NOMO-1 (cell line): Measurements from ENCODE around the gene DMRT1.

Experiments used
- DNase-seq, 2 experiments: peaks; one replicate each; lab custom pipeline; 2025; ENCODE audit not compliant: unreplicated experiment in 2 of 2; lab: John Stamatoyannopoulos, UW

Gene DMRT1

GRCh38 chr9:920927-921326, 79.4 kb downstream of the DMRT1 start:
- no peak for DNase-seq

- no peak for DNase-seq
Measured at GRCh38 chr9:922171-922570, 80.7 kb downstream of the DMRT1 start.

- no peak for DNase-seq
Measured at GRCh38 chr9:922731-923130, 81.2 kb downstream of the DMRT1 start.

- no peak for DNase-seq
Measured at GRCh38 chr9:926976-927375, 85.5 kb downstream of the DMRT1 start.

- peak in 1 of 2 experiments; percentile 18 for DNase-seq
Measured at GRCh38 chr9:928363-929042, 87.0 kb downstream of the DMRT1 start.

- no peak for DNase-seq
Measured at GRCh38 chr9:929719-930118, 88.2 kb downstream of the DMRT1 start.

GRCh38 chr9:933356-933755, 91.9 kb downstream of the DMRT1 start:
- DNase-seq, result no peak

GRCh38 chr9:935348-935965, 94.0 kb downstream of the DMRT1 start:
- no peak for DNase-seq

- no peak for DNase-seq
Measured at GRCh38 chr9:942805-943580, 101.5 kb downstream of the DMRT1 start.

GRCh38 chr9:947985-948384, 106.5 kb downstream of the DMRT1 start:
- no peak for DNase-seq

GRCh38 chr9:948497-948896, 107.0 kb downstream of the DMRT1 start:
- no peak for DNase-seq

GRCh38 chr9:950139-950538, 108.6 kb downstream of the DMRT1 start:
- no peak for DNase-seq

GRCh38 chr9:952546-952945, 111.0 kb downstream of the DMRT1 start:
- DNase-seq, result no peak

GRCh38 chr9:959105-959504, 117.6 kb downstream of the DMRT1 start:
- no peak for DNase-seq

GRCh38 chr9:959914-960313, 118.4 kb downstream of the DMRT1 start:
- DNase-seq, result no peak

- DNase-seq, result no peak
Measured at GRCh38 chr9:962023-962422, 120.5 kb downstream of the DMRT1 start.

- DNase-seq, result no peak
Measured at GRCh38 chr9:965497-965896, 124.0 kb downstream of the DMRT1 start.

GRCh38 chr9:966870-967269, 125.4 kb downstream of the DMRT1 start:
- DNase-seq, result peak; percentile 20 to 31

- DNase-seq, result peak in 1 of 2 experiments; percentile 40
Measured at GRCh38 chr9:967436-967835, 125.9 kb downstream of the DMRT1 start.

GRCh38 chr9:967903-968641, 126.6 kb downstream of the DMRT1 start:
- DNase-seq, result peak in 1 of 2 experiments; percentile 25
